ENCODE results near the gene BCKDHA. TPM values are rescaled to one million over a fixed set of nuclear protein-coding genes. Genes with fewer than 3 reads are reported as not detected.
"Not testable (repeated sequence)": the region's sequence is repeated elsewhere in the genome, so short reads cannot be mapped to it uniquely, and the experiment has no call there.

BCKDHA gene
- total RNA-seq, 2 donors from 2014 or later: 69.0 to 72.5 TPM

DNA sequence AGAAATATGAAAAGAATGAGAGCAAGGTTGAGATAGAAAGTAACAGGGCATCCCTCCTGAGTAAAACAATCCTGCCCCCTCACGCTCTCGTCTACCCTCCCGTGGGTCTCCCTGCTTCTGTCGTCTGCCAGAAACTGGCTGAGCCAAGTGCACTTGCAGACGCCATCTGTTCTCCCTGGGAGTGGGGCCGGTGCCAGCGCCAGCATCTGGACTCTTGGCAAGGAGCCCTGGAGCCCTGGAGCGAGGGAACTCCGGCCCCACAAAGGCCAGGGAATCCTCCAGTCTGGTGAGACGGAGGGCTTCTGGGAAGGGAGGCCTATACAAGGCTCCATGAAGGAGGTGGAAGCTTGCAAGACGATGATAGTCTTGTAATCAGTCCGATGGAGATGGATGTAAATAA, 23.6 kb upstream of the BCKDHA start:
- intact Hi-C loops (cut with DNase I): no loop called here
- Histone ChIP-seq H3K4me1 (replicated peaks) (no peaks in the 10 kb centered on the region), H3K27me3 (replicated peaks; ENCODE audit: insufficient read depth) (no peaks in the 10 kb centered on the region), H3K36me3 (no peaks in the 10 kb centered on the region), H3K27ac (no peak overlapping the region), H3K4me3 (no peak overlapping the region), H3K9me3 (no peaks in the 10 kb centered on the region)
- WGBS: 11% methylated on average over 12 of the region's 12 CpGs
- TF ChIP-seq POLR2A (IDR thresholded peaks at IDR 0.05) (no peak), POLR2AphosphoS5 (IDR thresholded peaks at IDR 0.05) (peak; percentile 54)
- TF ChIP-seq, protein P1, sequence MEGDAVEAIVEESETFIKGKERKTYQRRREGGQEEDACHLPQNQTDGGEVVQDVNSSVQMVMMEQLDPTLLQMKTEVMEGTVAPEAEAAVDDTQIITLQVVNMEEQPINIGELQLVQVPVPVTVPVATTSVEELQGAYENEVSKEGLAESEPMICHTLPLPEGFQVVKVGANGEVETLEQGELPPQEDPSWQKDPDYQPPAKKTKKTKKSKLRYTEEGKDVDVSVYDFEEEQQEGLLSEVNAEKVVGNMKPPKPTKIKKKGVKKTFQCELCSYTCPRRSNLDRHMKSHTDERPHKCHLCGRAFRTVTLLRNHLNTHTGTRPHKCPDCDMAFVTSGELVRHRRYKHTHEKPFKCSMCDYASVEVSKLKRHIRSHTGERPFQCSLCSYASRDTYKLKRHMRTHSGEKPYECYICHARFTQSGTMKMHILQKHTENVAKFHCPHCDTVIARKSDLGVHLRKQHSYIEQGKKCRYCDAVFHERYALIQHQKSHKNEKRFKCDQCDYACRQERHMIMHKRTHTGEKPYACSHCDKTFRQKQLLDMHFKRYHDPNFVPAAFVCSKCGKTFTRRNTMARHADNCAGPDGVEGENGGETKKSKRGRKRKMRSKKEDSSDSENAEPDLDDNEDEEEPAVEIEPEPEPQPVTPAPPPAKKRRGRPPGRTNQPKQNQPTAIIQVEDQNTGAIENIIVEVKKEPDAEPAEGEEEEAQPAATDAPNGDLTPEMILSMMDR (IDR thresholded peaks at IDR 0.05): no peak
- peak; percentile 47 for DNase-seq (ENCODE audit: low spot score)

DNA sequence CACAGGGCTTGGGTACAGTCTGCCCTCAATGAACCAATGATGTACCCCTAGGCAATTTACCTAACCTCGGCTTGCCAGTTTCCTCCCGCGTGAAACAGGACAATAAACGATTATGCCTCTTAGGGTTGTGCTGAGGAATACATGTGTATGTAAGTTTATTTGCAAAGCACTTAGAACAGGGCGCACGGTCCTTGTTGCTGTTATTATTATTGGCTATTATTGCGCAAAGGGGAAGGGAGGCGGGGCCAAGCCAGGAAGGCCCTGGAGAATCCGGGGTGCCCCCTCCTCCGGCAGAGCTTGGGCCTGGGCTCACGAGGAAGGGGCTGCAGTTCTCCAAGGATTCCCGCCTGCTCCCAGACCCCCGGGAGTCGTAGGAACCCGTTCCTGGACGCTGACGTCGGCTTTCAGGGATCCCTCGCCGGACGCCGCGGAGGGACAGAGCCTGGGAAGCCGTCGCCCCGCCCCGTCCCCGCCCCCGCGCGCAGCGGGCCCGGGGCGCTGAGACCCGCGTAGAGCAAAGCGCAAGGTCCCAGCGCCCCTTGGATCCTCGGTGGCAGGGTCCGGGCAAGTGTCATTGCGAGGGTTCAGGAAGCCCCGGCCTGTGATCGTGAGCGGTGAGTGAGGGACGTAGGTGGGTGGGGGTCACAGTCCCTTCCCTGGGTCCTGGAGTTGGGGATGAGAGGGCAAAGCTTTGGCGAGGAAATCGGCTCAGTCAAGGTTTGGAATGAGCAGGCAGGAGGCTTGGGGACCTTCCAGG, 21.2 kb upstream of the BCKDHA start, which contains the start of gene TMEM91:
TSS of gene TMEM91 (plus strand) at position 293 of the 757 bp plus-strand sequence. CDS start 1,777 bp downstream, outside the sequence.
- DNase-seq (ENCODE audit: low spot score): peak; percentile 42
- Histone ChIP-seq H3K4me1 (replicated peaks) (no peaks in the 10 kb centered on the region), H3K27ac (peak within 1 kb of the TSS; percentile 64 to 77), H3K4me3 (peak within 1 kb of the TSS; percentile 38 to 44), H3K9me3 (no peaks in the 10 kb centered on the region), H3K27me3 (replicated peaks; ENCODE audit: insufficient read depth) (no peaks in the 10 kb centered on the region), H3K36me3 (no peaks in the 10 kb centered on the region)
- TF ChIP-seq, protein P1 (IDR thresholded peaks at IDR 0.05): no peak
- TF ChIP-seq POLR2AphosphoS5 (IDR thresholded peaks at IDR 0.05): peak; percentile 62
- TF ChIP-seq POLR2A (IDR thresholded peaks at IDR 0.05): no peak
- intact Hi-C loops (cut with DNase I): no loop called here
- 4% methylated on average over 34 of the region's 47 CpGs for WGBS

DNA sequence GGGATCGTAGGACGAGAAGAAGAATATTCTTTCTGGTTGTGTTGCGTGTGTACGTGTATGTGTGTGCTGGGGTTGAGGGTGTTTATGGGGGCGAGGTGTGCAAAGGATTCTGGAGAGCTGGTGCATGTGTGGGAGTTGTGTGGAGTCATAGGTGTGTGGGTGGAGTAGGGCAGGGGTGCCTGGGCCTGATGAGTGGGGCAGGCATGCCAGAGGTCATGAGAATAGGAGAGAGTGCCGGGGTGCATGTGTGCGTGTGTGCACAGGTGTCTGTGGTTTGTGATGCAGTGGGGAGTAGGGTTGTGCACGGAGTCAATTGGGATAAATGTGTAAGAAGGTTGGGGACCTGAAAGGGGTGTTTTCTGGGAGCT, 20.6 kb upstream of the BCKDHA start:
- Histone ChIP-seq H3K27me3 (replicated peaks; ENCODE audit: insufficient read depth) (no peaks in the 10 kb centered on the region), H3K4me3 (peak overlapping the region; percentile 38 to 44), H3K27ac (peak overlapping the region; percentile 64 to 77), H3K9me3 (no peaks in the 10 kb centered on the region), H3K36me3 (no peaks in the 10 kb centered on the region), H3K4me1 (replicated peaks) (no peaks in the 10 kb centered on the region)
- no peak for DNase-seq (ENCODE audit: low spot score)
- intact Hi-C loops (cut with DNase I): no loop called here
- TF ChIP-seq, protein P1 (IDR thresholded peaks at IDR 0.05): no peak
- no peak for TF ChIP-seq POLR2AphosphoS5 (IDR thresholded peaks at IDR 0.05)
- TF ChIP-seq POLR2A (IDR thresholded peaks at IDR 0.05): no peak
- WGBS: 64% methylated on average over 8 of the region's 8 CpGs

- no peak for DNase-seq (ENCODE audit: low spot score)
- TF ChIP-seq, protein P1 (IDR thresholded peaks at IDR 0.05): no peak
- TF ChIP-seq POLR2A (IDR thresholded peaks at IDR 0.05): no peak
- TF ChIP-seq POLR2AphosphoS5 (IDR thresholded peaks at IDR 0.05): no peak
- WGBS: 59% methylated on average over 9 of the region's 9 CpGs
- Histone ChIP-seq H3K36me3 (no peaks in the 10 kb centered on the region), H3K27ac (no peak overlapping the region), H3K9me3 (no peaks in the 10 kb centered on the region), H3K4me3 (no peak overlapping the region), H3K27me3 (replicated peaks; ENCODE audit: insufficient read depth) (no peaks in the 10 kb centered on the region), H3K4me1 (replicated peaks) (no peaks in the 10 kb centered on the region)
- intact Hi-C loops (cut with DNase I): no loop called here
These were observed 19.5 kb upstream of the BCKDHA start for GRCh38 chr19:41377977-41378709.

DNA sequence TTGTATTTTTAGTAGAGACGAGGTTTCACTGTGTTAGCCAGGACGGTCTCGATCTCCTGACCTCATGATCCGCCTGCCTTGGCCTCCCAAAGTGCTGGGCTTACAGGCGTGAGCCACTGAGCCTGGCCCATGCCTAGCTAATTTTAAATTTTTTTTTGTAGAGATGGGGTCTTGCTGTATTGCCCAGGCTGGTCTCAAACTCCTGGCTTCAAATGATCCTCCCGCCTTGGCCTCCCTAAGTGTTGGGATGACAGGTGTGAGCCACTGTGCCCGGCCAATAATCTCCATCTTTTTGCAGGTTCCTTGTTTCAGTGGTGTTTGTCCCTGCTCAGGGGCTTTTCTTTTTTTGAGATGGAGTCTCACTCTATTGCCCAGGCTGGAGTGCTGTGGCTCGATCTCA, 16.1 kb upstream of the BCKDHA start:
- H3K9me3 ChIP-seq; H3K4me3 ChIP-seq; H3K36me3 ChIP-seq; H3K27me3 ChIP-seq (replicated peaks; ENCODE audit: insufficient read depth); intact Hi-C loops (cut with DNase I); H3K4me1 ChIP-seq (replicated peaks); DNase-seq (ENCODE audit: low spot score); H3K27ac ChIP-seq: not testable (repeated sequence)
- 93% methylated on average over 8 of the region's 8 CpGs for WGBS

All from prostate gland (tissue), 2 donors.